Aorta (tissue), 5 donors: ENCODE measurements around the gene ATP5PF. TPM values are rescaled to one million over a fixed set of nuclear protein-coding genes. Genes with fewer than 3 reads are reported as not detected.
"Not testable (repeated sequence)": the region's sequence is repeated elsewhere in the genome, so short reads cannot be mapped to it uniquely, and the experiment has no call there.

ENCODE experiments used
- ATAC-seq: fragments of 200-7000 bp; cut with Tn5 transposase; one replicate; pipeline ENCODE4 v1.9.1; 2022; ENCODE audit warnings: moderate library complexity; ENCODE audit not compliant: low FRiP score
- DNase-seq, 2 donors: peaks; one replicate each; pipeline ENCODE4 v3.0.0-alpha.2; 2020
- H3K27ac ChIP-seq, 2 donors: one replicate each; pipeline ENCODE4 v1.5.1; 2013; ENCODE audit warnings: low read length in 2 of 2, mild to moderate bottlenecking in 2 of 2, moderate library complexity in 2 of 2, control low read depth in 1 of 2, inconsistent platforms in 1 of 2, low read depth in 1 of 2
- H3K27me3 ChIP-seq, 2 donors: one replicate each; pipeline ENCODE4 v1.6.1; 2013; ENCODE audit warnings: control low read depth in 1 of 2, low read length in 1 of 2, mild to moderate bottlenecking in 1 of 2, moderate library complexity in 1 of 2; ENCODE audit not compliant: insufficient read depth in 2 of 2, control insufficient read depth in 1 of 2
- H3K36me3 ChIP-seq, 2 donors: one replicate each; pipeline ENCODE4 v1.6.1; 2013; ENCODE audit warnings: control low read depth in 1 of 2, low read length in 1 of 2, mild to moderate bottlenecking in 1 of 2; ENCODE audit not compliant: insufficient read depth in 2 of 2, control insufficient read depth in 1 of 2
- H3K4me1 ChIP-seq, 2 donors: one replicate each; pipeline ENCODE4 v1.6.1; 2013; ENCODE audit warnings: low read length in 2 of 2, control low read depth in 1 of 2, mild to moderate bottlenecking in 1 of 2, moderate library complexity in 1 of 2; ENCODE audit not compliant: insufficient read depth in 2 of 2, control insufficient read depth in 1 of 2
- H3K4me3 ChIP-seq, 2 donors: one replicate each; pipeline ENCODE4 v1.5.1; 2013; ENCODE audit warnings: low read length in 2 of 2, control low read depth in 1 of 2, mild to moderate bottlenecking in 1 of 2
- H3K9me3 ChIP-seq: one replicate; pipeline ENCODE4 v1.6.1; 2013; ENCODE audit warnings: mild to moderate bottlenecking, low read length; ENCODE audit not compliant: control insufficient read depth
- WGBS, 2 donors: extraction: QIAGEN DNeasy Blood & Tissue Kit; methylation state at CpG; one replicate each; pipeline ENCODE4 v1.1.7; 2013; 5-methylcytosine and 5-hydroxymethylcytosine counted together
- intact Hi-C, 2 donors: fragments of 100-400 bp; cut with DNase I; formaldehyde crosslinking; loops; one replicate each; pipeline versions ENCODE4 v1.14.2 to v1.15.0; 2022
- polyA plus RNA-seq, 2 donors: library from polyadenylated mRNA; stranded (reverse); fragments of 200-250 nt; gene quantifications; one replicate each; pipeline ENCODE4 v1.2.3, GENCODE V29; 2013
- total RNA-seq, 2 donors: library from RNA; stranded (reverse); fragmentation: NEBNext Ultra II Directional; extraction: Animal tissue kit (Norgen Biotek cat#: 25700); gene quantifications; one replicate each; pipeline ENCODE4 v1.2.1, GENCODE V29; 2021
- donor health status: healthy with polysubstance abuse.
- donor health status: Bipolar disorder and iron deficiency.
- donor health status: DM: no; HTN: no; CAD: no.
- donor health status: DM: no; HTN: no; CAD: no.
- donor health status: DM: yes; HTN: yes; CAD: no.

ATP5PF gene
- total and polyA plus RNA-seq, 4 donors = 80.5 to 735 (median 177) TPM

- Histone ChIP-seq H3K4me3 (no peak overlapping the region), H3K36me3 (no peaks in the 10 kb centered on the region), H3K27me3 (no peaks in the 10 kb centered on the region), H3K4me1 (no peaks in the 10 kb centered on the region), H3K27ac (no peak overlapping the region), H3K9me3 (no peaks in the 10 kb centered on the region)
- DNase-seq = no peak
- ATAC-seq = no peak
- 90 to 92% methylated on average over 5 of the region's 5 CpGs for WGBS, 2 donors
- intact Hi-C loops = loop anchor here (2.0 to 10.0 kb wide), 2 partner anchors 102 to 296 kb away; no protein-coding TSS in a partner anchor
Measured at GRCh38 chr21:25710550-25710949, 24.2 kb downstream of the ATP5PF start.

- intact Hi-C loops = loop anchor here (2.0 to 10.0 kb wide), 2 partner anchors 101 to 295 kb away; no protein-coding TSS in a partner anchor
- Histone ChIP-seq H3K4me1 (no peaks in the 10 kb centered on the region), H3K4me3 (no peak overlapping the region), H3K27me3 (no peaks in the 10 kb centered on the region), H3K9me3 (no peaks in the 10 kb centered on the region), H3K27ac (no peak overlapping the region), H3K36me3 (no peaks in the 10 kb centered on the region)
- WGBS, 2 donors = 71 to 73% methylated on average over 5 of the region's 5 CpGs
- no peak for ATAC-seq
- no peak for DNase-seq
Measured at GRCh38 chr21:25709684-25710265, 24.9 kb downstream of the ATP5PF start.

GRCh38 chr21:25708467-25709065, 26.1 kb downstream of the ATP5PF start:
- no peak for DNase-seq
- H3K27me3 ChIP-seq = no peaks in the 10 kb centered on the region
- H3K4me1 ChIP-seq = no peaks in the 10 kb centered on the region
- H3K36me3 ChIP-seq = no peaks in the 10 kb centered on the region
- intact Hi-C loops = loop anchor here in 1 of 2 donors (2.0 kb wide), 1 partner anchor 100 kb away; no protein-coding TSS in a partner anchor
- 54 to 55% methylated on average over 7 of the region's 7 CpGs for WGBS, 2 donors
- H3K4me3 ChIP-seq = no peak overlapping the region
- no peak overlapping the region for H3K27ac ChIP-seq
- ATAC-seq = no peak
- no peaks in the 10 kb centered on the region for H3K9me3 ChIP-seq

- Histone ChIP-seq H3K9me3 (no peaks in the 10 kb centered on the region), H3K36me3 (no peaks in the 10 kb centered on the region), H3K27me3 (no peaks in the 10 kb centered on the region), H3K4me3 (no peak overlapping the region), H3K4me1 (no peaks in the 10 kb centered on the region), H3K27ac (no peak overlapping the region)
- WGBS, 2 donors = 77 to 82% methylated on average over 4 of the region's 4 CpGs
- ATAC-seq (no peak), DNase-seq (no peak)
- intact Hi-C loops = no loop called here
Measured at GRCh38 chr21:25701529-25701928, 33.2 kb downstream of the ATP5PF start.

GRCh38 chr21:25700741-25701140, 34.0 kb downstream of the ATP5PF start:
- DNase-seq (no peak), ATAC-seq (no peak)
- no peak overlapping the region for H3K27ac ChIP-seq
- intact Hi-C loops = no loop called here
- H3K4me3 ChIP-seq = no peak overlapping the region
- H3K9me3 ChIP-seq = no peaks in the 10 kb centered on the region
- H3K36me3 ChIP-seq = no peaks in the 10 kb centered on the region
- WGBS, 2 donors = 93 to 96% methylated on average over 1 of the region's 1 CpG
- H3K27me3 ChIP-seq = no peaks in the 10 kb centered on the region
- H3K4me1 ChIP-seq = no peaks in the 10 kb centered on the region

GRCh38 chr21:25695461-25695860, 39.2 kb downstream of the ATP5PF start:
- H3K4me3 ChIP-seq, ATAC-seq, H3K4me1 ChIP-seq, DNase-seq, H3K9me3 ChIP-seq, H3K36me3 ChIP-seq, intact Hi-C loops, H3K27ac ChIP-seq, H3K27me3 ChIP-seq: not testable (repeated sequence)
- WGBS, 2 donors = 91 to 97% methylated on average over 25 to 36 of the region's 36 CpGs

GRCh38 chr21:25691976-25692375, 42.7 kb downstream of the ATP5PF start:
- peaks cover 0 to 1% of the 10 kb centered on the region in 2 donors for H3K36me3 ChIP-seq
- H3K27me3 ChIP-seq = no peaks in the 10 kb centered on the region
- H3K4me3 ChIP-seq = no peak overlapping the region
- 34 to 48% methylated on average over 3 of the region's 3 CpGs for WGBS, 2 donors
- DNase-seq = no peak
- H3K4me1 ChIP-seq = no peaks in the 10 kb centered on the region
- no peak overlapping the region for H3K27ac ChIP-seq
- intact Hi-C loops = no loop called here
- no peak for ATAC-seq
- no peaks in the 10 kb centered on the region for H3K9me3 ChIP-seq

- H3K9me3 ChIP-seq = no peaks in the 10 kb centered on the region
- no peak for ATAC-seq
- H3K27me3 ChIP-seq = no peaks in the 10 kb centered on the region
- no peak for DNase-seq
- no peaks in the 10 kb centered on the region for H3K4me1 ChIP-seq
- WGBS, 2 donors = 0 to 9% methylated on average over 1 of the region's 1 CpG
- peaks cover 0 to 1% of the 10 kb centered on the region in 2 donors for H3K36me3 ChIP-seq
- H3K27ac ChIP-seq = no peak overlapping the region
- intact Hi-C loops = no loop called here
- no peak overlapping the region for H3K4me3 ChIP-seq
Measured at GRCh38 chr21:25689226-25689625, 45.5 kb downstream of the ATP5PF start.
